Renal cortex interstitium (tissue), 11 donors: Measurements from ENCODE around the gene PRIM2. TPM values are rescaled to one million over a fixed set of nuclear protein-coding genes. Genes with fewer than 3 reads are reported as not detected.
"Not testable (repeated sequence)": the region's sequence is repeated elsewhere in the genome, so short reads cannot be mapped to it uniquely, and the experiment has no call there.

Source experiments
- DNase-seq, 11 donors: peaks; one replicate each; pipeline ENCODE4 v3.0.0-alpha.2; 2013; ENCODE audit warnings: low read depth in 9 of 11, low spot score in 4 of 11; ENCODE audit errors: extremely low read depth in 1 of 11
- polyA plus RNA-seq, 3 donors: library from polyadenylated mRNA; unstranded; fragments of 120-200 nt; gene quantifications; one replicate each; pipeline ENCODE4 v1.2.1, GENCODE V29; 2013; ENCODE audit not compliant: insufficient read length in 3 of 3

PRIM2 gene
- polyA plus RNA-seq, 3 donors: 13.5 to 20.6 (median 16.9) TPM

GRCh38 chr6:57521085-57521484, 203.7 kb downstream of the PRIM2 start:
- not testable (repeated sequence) for DNase-seq

GRCh38 chr6:57523221-57523620, 205.8 kb downstream of the PRIM2 start:
- not testable (repeated sequence) for DNase-seq

GRCh38 chr6:57529755-57530154, 212.3 kb downstream of the PRIM2 start:
- not testable (repeated sequence) for DNase-seq

GRCh38 chr6:57532660-57533059, 215.2 kb downstream of the PRIM2 start:
- not testable (repeated sequence) for DNase-seq

- not testable (repeated sequence) for DNase-seq
These were observed 217.7 kb downstream of the PRIM2 start for GRCh38 chr6:57535121-57535520.

GRCh38 chr6:57535994-57536393, 218.6 kb downstream of the PRIM2 start:
- DNase-seq: peak in 8 of 11 donors; percentile 2 to 41 (median 8)

GRCh38 chr6:57537916-57538315, 220.5 kb downstream of the PRIM2 start:
- not testable (repeated sequence) for DNase-seq

GRCh38 chr6:57551961-57552360, 234.5 kb downstream of the PRIM2 start:
- not testable (repeated sequence) for DNase-seq

GRCh38 chr6:57557855-57558254, 240.4 kb downstream of the PRIM2 start:
- not testable (repeated sequence) for DNase-seq

GRCh38 chr6:57559170-57559569, 241.7 kb downstream of the PRIM2 start:
- DNase-seq: not testable (repeated sequence)

- not testable (repeated sequence) for DNase-seq
These were observed 244.8 kb downstream of the PRIM2 start for GRCh38 chr6:57562233-57562632.

GRCh38 chr6:57572119-57572518, 254.7 kb downstream of the PRIM2 start:
- not testable (repeated sequence) for DNase-seq

- DNase-seq: not testable (repeated sequence)
These were observed 255.4 kb downstream of the PRIM2 start for GRCh38 chr6:57572844-57573243.

- not testable (repeated sequence) for DNase-seq
These were observed 259.6 kb downstream of the PRIM2 start for GRCh38 chr6:57577023-57577422.

- DNase-seq: not testable (repeated sequence)
These were observed 262.1 kb downstream of the PRIM2 start for GRCh38 chr6:57579489-57579888.

- not testable (repeated sequence) for DNase-seq
These were observed 264.2 kb downstream of the PRIM2 start for GRCh38 chr6:57581586-57581985.

GRCh38 chr6:57601105-57601504, 283.7 kb downstream of the PRIM2 start:
- DNase-seq: not testable (repeated sequence)

- not testable (repeated sequence) for DNase-seq
These were observed 287.9 kb downstream of the PRIM2 start for GRCh38 chr6:57605303-57605702.

GRCh38 chr6:57606331-57606730, 288.9 kb downstream of the PRIM2 start:
- not testable (repeated sequence) for DNase-seq

GRCh38 chr6:57610612-57611011, 293.2 kb downstream of the PRIM2 start:
- not testable (repeated sequence) for DNase-seq

- not testable (repeated sequence) for DNase-seq
These were observed 301.5 kb downstream of the PRIM2 start for GRCh38 chr6:57618959-57619358.
